Esophagus squamous epithelium (tissue), 5 donors: ENCODE data around the gene DTNB. TPM values are rescaled to one million over a fixed set of nuclear protein-coding genes. Genes with fewer than 3 reads are reported as not detected.
A peak's percentile ranks its signal among the peaks of the same experiment; 100 is the strongest.
"Not testable (repeated sequence)": the region's sequence is repeated elsewhere in the genome, so short reads cannot be mapped to it uniquely, and the experiment has no call there.

Source experiments
- DNase-seq: peaks from one replicate; lab custom pipeline; 2025; lab: John Stamatoyannopoulos, UW
- H3K27ac ChIP-seq, 4 donors: fragments of 200-600 bp; sonication (generic); one replicate each; pipeline ENCODE4 v1.5.1; 2016 to 2019; ENCODE audit warnings: mild to moderate bottlenecking in 1 of 4
- H3K27me3 ChIP-seq, 4 donors: fragments of 200-600 bp; sonication (generic); 1 replicate in 3 of 4; 2 replicates in 1 of 4; pipeline versions ENCODE4 v1.5.1 to v1.6.0; 2017 to 2021; ENCODE audit warnings: antibody characterized with exemption in 1 of 4
- H3K36me3 ChIP-seq, 3 donors: fragments of 200-600 bp; sonication (generic); one replicate each; pipeline ENCODE4 v1.5.1; 2016 to 2019
- H3K4me1 ChIP-seq, 3 donors: fragments of 200-600 bp; sonication (generic); one replicate each; pipeline ENCODE4 v1.5.1; 2017 to 2019
- H3K4me3 ChIP-seq, 4 donors: fragments of 200-600 bp; sonication (generic); 1 replicate in 3 of 4; 2 replicates in 1 of 4; pipeline ENCODE4 v1.5.1; 2016 to 2019; ENCODE audit warnings: mild to moderate bottlenecking in 2 of 4, moderate library complexity in 1 of 4
- H3K9me3 ChIP-seq, 3 donors: fragments of 200-600 bp; sonication (generic); one replicate each; pipeline ENCODE4 v1.5.1; 2016 to 2019
- CTCF ChIP-seq, 6 experiments: fragments of 450-650 bp in 4 of 6; fragments of 200-600 bp in 2 of 6; sonication (generic) in 2 of 6; IDR thresholded peaks; one replicate each; pipeline ENCODE4 v1.5.1; 2016 to 2019; ENCODE audit warnings: antibody characterized with exemption in 6 of 6, mild to moderate bottlenecking in 4 of 6, moderate library complexity in 4 of 6
- POLR2A ChIP-seq, 4 donors: fragments of 450-650 bp; IDR thresholded peaks; one replicate each; pipeline ENCODE4 v1.6.1; 2017; ENCODE audit warnings: antibody characterized with exemption in 4 of 4, mild to moderate bottlenecking in 4 of 4, moderate library complexity in 3 of 4
- WGBS, 2 donors: methylation state at CpG; one replicate each; pipeline ENCODE4 v1.1.5; 2018; 5-methylcytosine and 5-hydroxymethylcytosine counted together
- intact Hi-C: fragments of 100-400 bp; cut with DNase I; formaldehyde crosslinking; loops from one replicate; pipeline ENCODE4 v1.15.0; 2022
- total RNA-seq, 4 donors: library from RNA; depleted of rRNA; stranded (reverse); fragments of >200 nt; gene quantifications; one replicate each; pipeline ENCODE4 v1.1.0, GENCODE V29; 2016
- donor health status: DM: yes; HTN: yes; CAD: no.

Gene DTNB
- total RNA-seq, 4 donors from 2014 or later = 7.8 to 17.2 (median 9.6) TPM

GRCh38 chr2:25417715-25418369 is 255.5 kb downstream of the DTNB start:
- WGBS, 2 donors = 92 to 97% methylated on average over 6 of the region's 6 CpGs
- no peak for DNase-seq
- intact Hi-C loops = no loop called here
- H3K4me1 ChIP-seq = no peaks in the 10 kb centered on the region
- peak overlapping the region in 1 of 4 donors; percentile 21 for H3K27ac ChIP-seq
- H3K36me3 ChIP-seq = peaks cover 0 to 22% (median 0%) of the 10 kb centered on the region in 3 donors
- H3K4me3 ChIP-seq = no peak overlapping the region
- H3K9me3 ChIP-seq = no peaks in the 10 kb centered on the region
- no peaks in the 10 kb centered on the region for H3K27me3 ChIP-seq
- no peak for TF ChIP-seq POLR2A (IDR thresholded peaks at IDR 0.05)
- TF ChIP-seq CTCF (IDR thresholded peaks at IDR 0.05) = no peak

DNA sequence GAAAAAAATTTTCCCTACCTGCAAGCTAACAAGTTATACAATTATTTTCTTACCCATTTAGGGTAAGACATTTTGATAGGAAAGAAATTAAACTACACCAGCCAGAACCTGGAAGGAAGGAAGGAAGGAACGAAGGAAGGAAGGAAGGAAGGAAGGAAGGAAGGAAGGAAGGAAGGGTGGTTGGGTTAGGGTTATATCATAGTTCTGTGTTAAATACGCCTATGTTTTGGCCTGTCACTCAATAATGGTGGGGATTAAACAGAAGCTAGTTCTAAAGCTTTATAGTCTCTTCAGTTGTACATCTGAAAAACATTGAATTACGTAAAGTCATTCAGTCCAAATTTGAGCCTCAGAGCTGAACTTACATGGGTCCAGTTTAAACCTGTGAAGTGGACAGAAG is 256.7 kb downstream of the DTNB start:
- Histone ChIP-seq H3K36me3 (peaks cover 0 to 22% (median 0%) of the 10 kb centered on the region in 3 donors), H3K4me1 (no peaks in the 10 kb centered on the region), H3K4me3 (no peak overlapping the region), H3K9me3 (no peaks in the 10 kb centered on the region), H3K27ac (no peak overlapping the region), H3K27me3 (no peaks in the 10 kb centered on the region)
- WGBS, 2 donors = 82 to 85% methylated on average over 3 of the region's 3 CpGs
- intact Hi-C loops = no loop called here
- TF ChIP-seq POLR2A (IDR thresholded peaks at IDR 0.05) (no peak), CTCF (IDR thresholded peaks at IDR 0.05) (no peak)
- DNase-seq = no peak

DNA sequence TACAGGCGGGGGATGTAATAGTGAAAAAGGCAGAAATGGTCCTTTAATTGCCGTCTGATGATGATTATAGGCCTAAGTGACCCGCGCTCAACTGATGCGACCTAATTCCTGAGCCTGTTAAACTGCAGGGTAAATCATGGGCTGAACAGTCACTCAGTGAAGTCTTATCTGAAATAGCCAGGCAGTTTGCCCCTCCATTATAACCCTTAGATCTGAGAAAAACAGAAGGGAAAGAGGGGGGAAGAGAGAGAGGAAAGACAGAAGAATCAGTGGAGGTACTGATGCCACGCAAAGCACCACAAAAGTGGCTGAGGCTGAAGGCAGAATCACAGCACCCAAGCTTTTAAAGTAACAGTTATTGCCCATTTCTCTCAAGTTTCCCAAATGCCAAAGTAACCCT is 258.6 kb downstream of the DTNB start:
- Histone ChIP-seq H3K4me1 (no peaks in the 10 kb centered on the region), H3K27me3 (no peaks in the 10 kb centered on the region), H3K9me3 (no peaks in the 10 kb centered on the region), H3K4me3 (no peak overlapping the region), H3K36me3 (peaks cover 0 to 22% (median 0%) of the 10 kb centered on the region in 3 donors), H3K27ac (no peak overlapping the region)
- DNase-seq = no peak
- WGBS, 2 donors = 93 to 98% methylated on average over 6 of the region's 6 CpGs
- no peak for TF ChIP-seq POLR2A (IDR thresholded peaks at IDR 0.05)
- TF ChIP-seq CTCF (IDR thresholded peaks at IDR 0.05) = no peak
- intact Hi-C loops = no loop called here

DNA sequence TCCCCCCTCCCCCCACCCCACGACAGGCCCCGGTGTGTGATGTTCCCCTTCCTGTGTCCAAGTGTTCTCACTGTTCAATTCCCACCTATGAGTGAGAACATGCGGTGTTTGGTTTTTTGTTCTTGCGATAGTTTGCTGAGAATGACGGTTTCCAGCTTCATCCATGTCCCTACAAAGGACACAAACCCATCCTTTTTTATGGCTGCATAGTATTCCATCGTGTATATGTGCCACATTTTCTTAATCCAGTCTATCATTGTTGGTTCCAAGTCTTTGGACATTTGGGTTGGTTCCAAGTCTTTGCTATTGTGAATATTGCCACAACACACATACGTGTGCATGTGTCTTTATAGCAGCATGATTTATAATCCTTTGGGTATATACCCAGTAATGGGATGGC is 260.0 kb downstream of the DTNB start:
- 97 to 100% methylated on average over 2 to 6 of the region's 7 CpGs for WGBS, 2 donors
- H3K27me3 ChIP-seq, H3K4me1 ChIP-seq, H3K27ac ChIP-seq, H3K4me3 ChIP-seq, H3K9me3 ChIP-seq, DNase-seq, intact Hi-C loops: not testable (repeated sequence)
- peaks cover 0 to 10% (median 0%) of the 10 kb centered on the region in 3 donors for H3K36me3 ChIP-seq

DNA sequence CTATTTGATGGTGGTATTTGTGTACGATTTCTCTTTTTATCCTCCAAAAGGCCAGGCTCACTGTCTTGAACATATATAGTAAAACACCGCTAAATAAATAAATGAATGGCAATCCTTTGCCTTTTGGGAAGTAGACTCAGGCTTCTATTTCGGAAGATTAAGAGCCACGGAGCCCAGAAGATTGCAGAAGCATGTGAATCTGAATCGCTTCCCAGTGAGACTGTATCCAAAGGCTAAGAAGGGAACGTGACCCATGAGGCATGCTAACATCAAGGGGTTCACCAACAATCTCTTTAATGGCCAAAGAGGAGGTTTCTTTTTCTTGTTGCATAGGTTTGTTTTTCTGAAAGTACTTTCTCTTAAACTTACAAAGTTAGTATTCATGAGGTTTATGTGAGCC is 261.6 kb downstream of the DTNB start:
- TF ChIP-seq CTCF (IDR thresholded peaks at IDR 0.05) (no peak), POLR2A (IDR thresholded peaks at IDR 0.05) (no peak)
- Histone ChIP-seq H3K4me3 (no peak overlapping the region), H3K36me3 (no peaks in the 10 kb centered on the region), H3K9me3 (no peaks in the 10 kb centered on the region), H3K27ac (no peak overlapping the region), H3K27me3 (no peaks in the 10 kb centered on the region), H3K4me1 (no peaks in the 10 kb centered on the region)
- no peak for DNase-seq
- 42 to 68% methylated on average over 5 to 6 of the region's 6 CpGs for WGBS, 2 donors
- intact Hi-C loops = no loop called here
